ENCODE data around the gene LSAMP.

DNA sequence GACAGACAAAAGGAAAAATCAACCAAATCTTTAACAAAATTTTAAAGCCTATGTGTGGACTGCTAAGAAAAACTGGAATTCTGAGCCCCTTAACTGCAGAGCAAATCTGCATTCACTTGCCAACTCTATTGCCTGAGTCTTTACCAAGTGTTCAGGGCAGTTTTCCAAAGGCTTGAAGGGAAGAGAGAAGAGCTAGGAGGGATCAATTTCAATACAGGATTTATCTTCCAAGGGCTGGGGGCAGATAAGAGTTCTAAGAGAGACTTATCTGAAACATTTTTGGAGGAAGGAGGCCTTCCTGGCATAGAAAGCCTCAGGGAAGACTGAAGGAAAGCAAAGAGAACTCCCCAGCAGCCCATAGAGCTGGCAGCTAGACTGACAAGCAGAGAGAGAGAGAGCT, 31.4 kb upstream of the LSAMP start:
- TF ChIP-seq, protein P1, sequence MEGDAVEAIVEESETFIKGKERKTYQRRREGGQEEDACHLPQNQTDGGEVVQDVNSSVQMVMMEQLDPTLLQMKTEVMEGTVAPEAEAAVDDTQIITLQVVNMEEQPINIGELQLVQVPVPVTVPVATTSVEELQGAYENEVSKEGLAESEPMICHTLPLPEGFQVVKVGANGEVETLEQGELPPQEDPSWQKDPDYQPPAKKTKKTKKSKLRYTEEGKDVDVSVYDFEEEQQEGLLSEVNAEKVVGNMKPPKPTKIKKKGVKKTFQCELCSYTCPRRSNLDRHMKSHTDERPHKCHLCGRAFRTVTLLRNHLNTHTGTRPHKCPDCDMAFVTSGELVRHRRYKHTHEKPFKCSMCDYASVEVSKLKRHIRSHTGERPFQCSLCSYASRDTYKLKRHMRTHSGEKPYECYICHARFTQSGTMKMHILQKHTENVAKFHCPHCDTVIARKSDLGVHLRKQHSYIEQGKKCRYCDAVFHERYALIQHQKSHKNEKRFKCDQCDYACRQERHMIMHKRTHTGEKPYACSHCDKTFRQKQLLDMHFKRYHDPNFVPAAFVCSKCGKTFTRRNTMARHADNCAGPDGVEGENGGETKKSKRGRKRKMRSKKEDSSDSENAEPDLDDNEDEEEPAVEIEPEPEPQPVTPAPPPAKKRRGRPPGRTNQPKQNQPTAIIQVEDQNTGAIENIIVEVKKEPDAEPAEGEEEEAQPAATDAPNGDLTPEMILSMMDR (IDR thresholded peaks at IDR 0.05): no peak
- TF ChIP-seq RAD21 (conservative IDR thresholded peaks at IDR 0.05 in 1 of 2, IDR thresholded peaks at IDR 0.05 in 1 of 2) (no peak), POLR2A (IDR thresholded peaks at IDR 0.05; ENCODE audit: low read length) (no peak), GATA3 (IDR thresholded peaks at IDR 0.05; ENCODE audit: borderline replicate concordance) (no peak)
